Liver (tissue), 3 donors: Measurements from ENCODE around the gene AGPAT3.

Source experiments
- FOXA1 ChIP-seq: IDR thresholded peaks from 2 replicates; pipeline ENCODE4 v1.6.1; 2016; ENCODE audit warnings: antibody characterized with exemption
- TAF1 ChIP-seq: conservative IDR thresholded peaks from 2 replicates; pipeline ENCODE4 v1.6.1; 2016; ENCODE audit warnings: antibody characterized with exemption, mild to moderate bottlenecking
- TF ChIP-seq, protein P1 (sequence below): IDR thresholded peaks from 2 replicates; pipeline ENCODE4 v1.6.1; 2016; ENCODE audit warnings: antibody characterized with exemption, mild to moderate bottlenecking
- TF ChIP-seq, protein P2 (sequence below): fragments of 150-350 bp; IDR thresholded peaks from 2 replicates; pipeline ENCODE4 v1.5.1; 2017; ENCODE audit warnings: improper control_type of control experiment, low read depth, low read length; ENCODE audit not compliant: missing input control
- donor health status: healthy.
- donor health status: healthy.

- TF ChIP-seq, protein P1, sequence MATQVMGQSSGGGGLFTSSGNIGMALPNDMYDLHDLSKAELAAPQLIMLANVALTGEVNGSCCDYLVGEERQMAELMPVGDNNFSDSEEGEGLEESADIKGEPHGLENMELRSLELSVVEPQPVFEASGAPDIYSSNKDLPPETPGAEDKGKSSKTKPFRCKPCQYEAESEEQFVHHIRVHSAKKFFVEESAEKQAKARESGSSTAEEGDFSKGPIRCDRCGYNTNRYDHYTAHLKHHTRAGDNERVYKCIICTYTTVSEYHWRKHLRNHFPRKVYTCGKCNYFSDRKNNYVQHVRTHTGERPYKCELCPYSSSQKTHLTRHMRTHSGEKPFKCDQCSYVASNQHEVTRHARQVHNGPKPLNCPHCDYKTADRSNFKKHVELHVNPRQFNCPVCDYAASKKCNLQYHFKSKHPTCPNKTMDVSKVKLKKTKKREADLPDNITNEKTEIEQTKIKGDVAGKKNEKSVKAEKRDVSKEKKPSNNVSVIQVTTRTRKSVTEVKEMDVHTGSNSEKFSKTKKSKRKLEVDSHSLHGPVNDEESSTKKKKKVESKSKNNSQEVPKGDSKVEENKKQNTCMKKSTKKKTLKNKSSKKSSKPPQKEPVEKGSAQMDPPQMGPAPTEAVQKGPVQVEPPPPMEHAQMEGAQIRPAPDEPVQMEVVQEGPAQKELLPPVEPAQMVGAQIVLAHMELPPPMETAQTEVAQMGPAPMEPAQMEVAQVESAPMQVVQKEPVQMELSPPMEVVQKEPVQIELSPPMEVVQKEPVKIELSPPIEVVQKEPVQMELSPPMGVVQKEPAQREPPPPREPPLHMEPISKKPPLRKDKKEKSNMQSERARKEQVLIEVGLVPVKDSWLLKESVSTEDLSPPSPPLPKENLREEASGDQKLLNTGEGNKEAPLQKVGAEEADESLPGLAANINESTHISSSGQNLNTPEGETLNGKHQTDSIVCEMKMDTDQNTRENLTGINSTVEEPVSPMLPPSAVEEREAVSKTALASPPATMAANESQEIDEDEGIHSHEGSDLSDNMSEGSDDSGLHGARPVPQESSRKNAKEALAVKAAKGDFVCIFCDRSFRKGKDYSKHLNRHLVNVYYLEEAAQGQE, result no peak
- TF ChIP-seq TAF1, result no peak
- TF ChIP-seq, protein P2, sequence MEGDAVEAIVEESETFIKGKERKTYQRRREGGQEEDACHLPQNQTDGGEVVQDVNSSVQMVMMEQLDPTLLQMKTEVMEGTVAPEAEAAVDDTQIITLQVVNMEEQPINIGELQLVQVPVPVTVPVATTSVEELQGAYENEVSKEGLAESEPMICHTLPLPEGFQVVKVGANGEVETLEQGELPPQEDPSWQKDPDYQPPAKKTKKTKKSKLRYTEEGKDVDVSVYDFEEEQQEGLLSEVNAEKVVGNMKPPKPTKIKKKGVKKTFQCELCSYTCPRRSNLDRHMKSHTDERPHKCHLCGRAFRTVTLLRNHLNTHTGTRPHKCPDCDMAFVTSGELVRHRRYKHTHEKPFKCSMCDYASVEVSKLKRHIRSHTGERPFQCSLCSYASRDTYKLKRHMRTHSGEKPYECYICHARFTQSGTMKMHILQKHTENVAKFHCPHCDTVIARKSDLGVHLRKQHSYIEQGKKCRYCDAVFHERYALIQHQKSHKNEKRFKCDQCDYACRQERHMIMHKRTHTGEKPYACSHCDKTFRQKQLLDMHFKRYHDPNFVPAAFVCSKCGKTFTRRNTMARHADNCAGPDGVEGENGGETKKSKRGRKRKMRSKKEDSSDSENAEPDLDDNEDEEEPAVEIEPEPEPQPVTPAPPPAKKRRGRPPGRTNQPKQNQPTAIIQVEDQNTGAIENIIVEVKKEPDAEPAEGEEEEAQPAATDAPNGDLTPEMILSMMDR, result no peak
- TF ChIP-seq FOXA1, result no peak
Measured at GRCh38 chr21:43864962-43865539, at the start of gene AGPAT3.
